HFF-Myc (cell line): ENCODE measurements around the gene GNAS-AS1.

Source experiments
- DNase-seq: peaks from one replicate; pipeline ENCODE4 v3.0.0-alpha.2; 2011; ENCODE audit warnings: low read depth; ENCODE audit errors: extremely low read depth
- H3K4me3 ChIP-seq: replicated peaks from 2 replicates; pipeline ENCODE4 v1.5.1; 2011; ENCODE audit warnings: low read depth, mild to moderate bottlenecking, control low read depth, low read length
- TF ChIP-seq, protein P1 (sequence below): IDR thresholded peaks from 2 replicates; pipeline ENCODE4 v1.5.1; 2012; ENCODE audit warnings: mild to moderate bottlenecking, low read depth, low read length, control low read depth; ENCODE audit errors: missing control alignments

The GNAS-AS1 gene

DNA sequence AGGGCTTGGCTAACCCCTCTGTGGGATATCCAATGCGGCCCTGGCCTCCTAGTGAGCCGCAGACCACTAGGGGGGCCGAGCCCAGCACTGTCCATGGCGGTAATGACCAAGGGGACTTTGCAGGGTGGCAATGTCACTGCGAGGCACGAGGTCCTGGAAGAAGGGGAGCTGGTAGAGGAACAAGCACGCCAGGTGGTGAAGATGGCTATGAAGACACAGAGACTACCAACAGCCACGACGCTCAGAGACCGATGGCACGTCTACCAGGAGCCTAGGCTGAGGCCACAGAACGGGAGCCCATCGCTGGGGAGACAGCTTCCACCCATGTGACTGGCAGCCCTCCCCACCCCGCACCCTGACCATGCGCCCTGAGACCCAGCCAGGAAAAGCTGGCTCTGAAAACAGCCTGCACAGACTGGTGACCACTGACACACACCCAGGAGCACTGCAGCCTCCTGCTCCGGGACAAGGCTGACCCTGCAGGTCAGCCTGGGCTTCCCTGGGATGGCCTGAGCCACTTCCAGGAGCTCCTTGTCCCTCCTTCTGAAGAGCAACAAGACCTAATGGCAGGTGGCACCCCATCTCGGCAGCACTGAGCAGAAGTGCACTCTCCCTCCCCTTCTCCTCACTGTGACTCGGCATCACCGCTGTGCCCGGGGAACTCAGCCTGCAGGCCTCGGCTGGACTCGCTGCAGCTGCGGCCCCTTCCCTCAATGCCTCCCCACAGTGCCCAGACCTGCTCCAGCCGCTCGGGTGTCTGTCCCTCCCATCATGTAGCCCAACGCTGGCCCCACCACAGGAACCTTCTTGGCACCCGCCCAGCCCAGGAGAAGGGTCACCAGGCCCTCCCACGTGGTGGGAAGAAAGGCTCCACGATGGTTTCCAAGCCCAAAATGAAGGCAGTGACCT, 56.9 kb downstream of the GNAS-AS1 start:
- DNase-seq, result no peak
- H3K4me3 ChIP-seq, result no peak overlapping the region
- TF ChIP-seq, protein P1, sequence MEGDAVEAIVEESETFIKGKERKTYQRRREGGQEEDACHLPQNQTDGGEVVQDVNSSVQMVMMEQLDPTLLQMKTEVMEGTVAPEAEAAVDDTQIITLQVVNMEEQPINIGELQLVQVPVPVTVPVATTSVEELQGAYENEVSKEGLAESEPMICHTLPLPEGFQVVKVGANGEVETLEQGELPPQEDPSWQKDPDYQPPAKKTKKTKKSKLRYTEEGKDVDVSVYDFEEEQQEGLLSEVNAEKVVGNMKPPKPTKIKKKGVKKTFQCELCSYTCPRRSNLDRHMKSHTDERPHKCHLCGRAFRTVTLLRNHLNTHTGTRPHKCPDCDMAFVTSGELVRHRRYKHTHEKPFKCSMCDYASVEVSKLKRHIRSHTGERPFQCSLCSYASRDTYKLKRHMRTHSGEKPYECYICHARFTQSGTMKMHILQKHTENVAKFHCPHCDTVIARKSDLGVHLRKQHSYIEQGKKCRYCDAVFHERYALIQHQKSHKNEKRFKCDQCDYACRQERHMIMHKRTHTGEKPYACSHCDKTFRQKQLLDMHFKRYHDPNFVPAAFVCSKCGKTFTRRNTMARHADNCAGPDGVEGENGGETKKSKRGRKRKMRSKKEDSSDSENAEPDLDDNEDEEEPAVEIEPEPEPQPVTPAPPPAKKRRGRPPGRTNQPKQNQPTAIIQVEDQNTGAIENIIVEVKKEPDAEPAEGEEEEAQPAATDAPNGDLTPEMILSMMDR, result no peak

DNA sequence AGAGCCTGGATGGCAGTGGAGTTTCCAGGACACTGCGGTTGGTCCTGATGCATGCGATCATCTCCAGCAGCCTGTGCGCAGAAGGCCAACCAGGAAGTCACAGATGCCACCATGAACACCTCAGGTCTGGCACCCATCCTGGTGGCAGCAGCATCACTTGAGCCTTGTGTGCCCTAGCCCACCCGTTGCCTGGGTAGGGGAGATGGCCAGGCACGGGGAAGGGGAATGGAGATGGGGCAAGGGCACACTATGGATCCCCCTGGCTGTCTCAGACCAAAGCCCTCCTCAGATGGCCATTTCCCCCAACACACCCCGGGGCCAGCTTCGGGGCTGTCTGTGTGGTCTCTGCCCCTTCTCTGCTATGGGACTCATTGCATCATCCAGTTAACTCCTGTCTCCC, 58.3 kb downstream of the GNAS-AS1 start:
- no peak for DNase-seq
- no peak overlapping the region for H3K4me3 ChIP-seq
- TF ChIP-seq, protein P1, result no peak

- H3K4me3 ChIP-seq, result no peak overlapping the region
- no peak for DNase-seq
- TF ChIP-seq, protein P1, result no peak
These were observed 59.4 kb downstream of the GNAS-AS1 start for GRCh38 chr20:58791286-58791685.

DNA sequence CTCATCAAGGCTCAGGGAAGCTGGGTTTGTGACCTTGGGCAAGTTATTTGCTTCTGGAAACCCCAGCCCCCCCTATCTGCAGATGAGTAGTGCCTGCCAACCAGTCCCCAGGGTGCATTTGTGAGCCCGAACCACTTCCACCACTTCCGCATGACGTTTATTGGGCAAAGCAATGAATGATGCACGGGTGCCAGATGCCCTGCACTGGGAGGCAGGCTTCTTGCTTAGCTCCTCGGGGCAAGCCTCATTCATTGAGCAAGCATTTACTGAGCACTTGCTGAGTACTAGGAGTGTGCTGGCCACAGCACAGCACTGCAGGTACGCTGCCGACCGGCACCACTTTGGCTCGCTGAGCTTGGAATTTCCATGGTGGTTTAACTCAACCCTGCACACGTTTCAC, 60.2 kb downstream of the GNAS-AS1 start:
- no peak overlapping the region for H3K4me3 ChIP-seq
- DNase-seq, result no peak
- TF ChIP-seq, protein P1, result no peak

DNA sequence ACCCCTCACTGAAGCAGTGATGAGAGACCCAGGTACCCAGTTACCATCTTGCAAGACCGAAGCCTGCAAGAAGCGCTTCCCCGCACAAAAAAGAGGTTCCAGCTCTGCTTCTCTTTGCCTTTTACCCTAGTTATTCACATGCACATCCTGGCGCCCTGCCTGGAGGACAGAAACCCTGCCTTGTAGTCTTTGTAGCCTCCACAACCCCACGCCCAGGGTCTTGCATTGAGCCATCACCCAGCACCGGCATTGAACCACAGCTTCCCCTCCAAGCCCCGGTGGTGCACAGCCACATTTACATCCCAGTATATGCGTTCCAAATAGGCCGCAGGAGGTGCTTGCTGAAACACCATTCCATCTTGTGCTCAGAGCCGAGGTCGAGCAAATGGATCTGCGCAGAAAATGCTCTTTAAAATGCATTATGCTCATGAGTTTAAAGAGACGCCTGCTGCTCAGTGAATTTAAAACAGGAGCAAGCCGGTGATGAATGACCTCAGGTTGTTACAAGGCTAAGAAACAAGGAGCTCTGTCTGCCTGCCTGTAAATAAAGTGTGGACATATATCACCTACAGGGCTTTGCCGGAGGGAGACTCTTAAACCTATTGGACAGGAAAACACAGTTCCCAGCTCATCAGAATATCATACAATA, 61.7 kb downstream of the GNAS-AS1 start:
- TF ChIP-seq, protein P1, result no peak
- no peak overlapping the region for H3K4me3 ChIP-seq
- no peak for DNase-seq

GRCh38 chr20:58787211-58788005, 63.3 kb downstream of the GNAS-AS1 start:
- TF ChIP-seq, protein P1, result no peak

More at GRCh38 chr20:58787211-58788005, 63.3 kb downstream of the GNAS-AS1 start:
- no peak overlapping the region for H3K4me3 ChIP-seq
- no peak for DNase-seq
